PC-3 (cell line): Measurements from ENCODE around the gene GPC6. TPM values are rescaled to one million over a fixed set of nuclear protein-coding genes. Genes with fewer than 3 reads are reported as not detected.

Experiments
- ATAC-seq: fragments of 200-7000 bp; cut with Tn5 transposase; 2 replicates; pipeline ENCODE4 v1.9.1; 2020; ENCODE audit warnings: mild to moderate bottlenecking, moderate library complexity
- BruUV-seq: library from RNA; stranded (reverse); fragments of 400-500 nt; replicated peaks from 2 replicates; lab custom pipeline; 2021; lab: Mats Ljungman, UMichigan
- CTCF ChIA-PET: fragments of 300-600 bp; sonication (Branson Sonifier 250); formaldehyde crosslinking; loops from one replicate; lab custom pipeline; 2022; ENCODE audit warnings: antibody characterized with exemption; lab: Charles Lee
- POLR2A ChIA-PET: fragments of 300-600 bp; sonication (Branson Sonifier 250); formaldehyde crosslinking; loops from one replicate; lab custom pipeline; 2022; ENCODE audit warnings: antibody characterized with exemption; ENCODE audit not compliant: unreplicated experiment; lab: Charles Lee
- DNase-seq: peaks from one replicate; pipeline ENCODE4 v3.0.0-alpha.2; 2015
- H2AFZ ChIP-seq: fragments of 300-600 bp; sonication (generic); 2 replicates; pipeline ENCODE4 v1.6.0; 2016; ENCODE audit warnings: antibody characterized with exemption, low read length
- H3F3A ChIP-seq: fragments of 300-600 bp; sonication (generic); one replicate; pipeline ENCODE4 v1.6.0; 2017; ENCODE audit warnings: antibody characterized with exemption, low read length, control low read depth, mild to moderate bottlenecking; ENCODE audit not compliant: unreplicated experiment
- H3K27ac ChIP-seq: fragments of 300-600 bp; sonication (generic); 2 replicates; pipeline ENCODE4 v1.5.1; 2016; ENCODE audit warnings: mild to moderate bottlenecking, low read length
- H3K27me3 ChIP-seq: fragments of 300-600 bp; sonication (generic); 2 replicates; pipeline ENCODE4 v1.6.1; 2016; ENCODE audit warnings: low read length, mixed read lengths
- H3K36me3 ChIP-seq: fragments of 300-600 bp; sonication (generic); 2 replicates; pipeline ENCODE4 v1.6.1; 2016; ENCODE audit warnings: low read depth, mixed run types, low read length, mixed read lengths
- H3K4me1 ChIP-seq: fragments of 300-600 bp; sonication (generic); 2 replicates; pipeline ENCODE4 v1.5.1; 2016; ENCODE audit warnings: low read length; ENCODE audit not compliant: insufficient read depth
- H3K4me2 ChIP-seq: fragments of 300-600 bp; sonication (generic); 2 replicates; pipeline ENCODE4 v1.6.0; 2016; ENCODE audit warnings: low read length
- H3K4me3 ChIP-seq: fragments of 300-600 bp; sonication (generic); 2 replicates; pipeline ENCODE4 v1.5.1; 2016; ENCODE audit warnings: mild to moderate bottlenecking, low read length, mixed read lengths
- H3K79me2 ChIP-seq: fragments of 300-600 bp; sonication (generic); 2 replicates; pipeline ENCODE4 v1.6.1; 2017; ENCODE audit warnings: low read length, mixed read lengths
- H3K9ac ChIP-seq: fragments of 300-600 bp; sonication (generic); 2 replicates; pipeline ENCODE4 v1.6.0; 2016; ENCODE audit warnings: mild to moderate bottlenecking, low read length
- H3K9me2 ChIP-seq: fragments of 300-600 bp; sonication (generic); replicated peaks from 2 replicates; pipeline ENCODE4 v1.6.1; 2016; ENCODE audit warnings: mixed run types, low read length, mixed read lengths
- H3K9me3 ChIP-seq: fragments of 300-600 bp; sonication (generic); 2 replicates; pipeline ENCODE4 v1.6.1; 2016; ENCODE audit warnings: low read length, mixed read lengths
- H4K20me1 ChIP-seq: fragments of 300-600 bp; sonication (generic); 2 replicates; pipeline ENCODE4 v1.6.1; 2016; ENCODE audit warnings: low read length, mixed read lengths
- EZH2 ChIP-seq: fragments of 300-600 bp; sonication (generic); IDR thresholded peaks from one replicate; pipeline ENCODE4 v1.6.1; 2017; ENCODE audit warnings: antibody characterized with exemption, mild to moderate bottlenecking, low read length; ENCODE audit not compliant: unreplicated experiment
- EZH2phosphoT487 ChIP-seq: fragments of 300-600 bp; sonication (generic); IDR thresholded peaks from 2 replicates; pipeline ENCODE4 v1.6.1; 2018; ENCODE audit warnings: mild to moderate bottlenecking, antibody characterized with exemption, low read length, borderline replicate concordance
- intact Hi-C: fragments of 100-400 bp; cut with micrococcal nuclease; formaldehyde crosslinking; loops from 2 replicates; pipeline ENCODE4 v1.9.0; 2023
- total RNA-seq: library from RNA; depleted of rRNA; stranded (reverse); fragments of >200 nt; gene quantifications from 2 replicates; pipeline ENCODE4 v1.2.3, GENCODE V29; 2014
- TF ChIP-seq, protein P1 (sequence below): fragments of 300-600 bp; sonication (generic); conservative IDR thresholded peaks from 2 replicates; pipeline ENCODE4 v1.5.1; 2017; ENCODE audit warnings: antibody characterized with exemption, low read depth, mild to moderate bottlenecking, low read length

The GPC6 gene
- total RNA-seq, 1 experiment from 2014 or later: 3.5 TPM

DNA sequence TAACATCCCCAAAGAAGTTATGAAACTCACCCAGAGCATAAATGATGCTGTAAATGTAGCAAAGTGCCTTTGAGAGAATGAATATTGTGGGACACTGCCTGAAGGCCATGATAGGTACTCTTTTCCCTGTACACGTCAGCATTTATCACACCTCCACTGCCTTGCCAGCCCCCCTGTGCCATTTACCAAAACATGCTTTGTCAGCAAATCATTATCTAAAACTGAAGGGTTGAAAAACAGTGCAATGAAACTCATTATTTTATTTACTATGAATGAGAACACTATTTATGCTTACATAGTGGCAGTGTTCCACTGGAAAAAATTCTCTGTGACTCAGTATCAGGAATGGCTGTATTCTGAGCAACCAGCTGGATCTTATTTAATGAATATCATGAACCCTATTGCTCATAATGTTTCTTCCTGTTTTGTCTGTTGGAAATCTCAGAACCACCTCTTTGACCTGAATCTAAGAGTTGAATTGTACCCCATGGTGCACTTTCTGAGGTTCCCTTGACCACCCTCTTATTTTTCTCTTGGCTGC is 688.7 kb downstream of the GPC6 start:
- no peak for DNase-seq
- no peak overlapping the region for H3K4me2 ChIP-seq

DNA sequence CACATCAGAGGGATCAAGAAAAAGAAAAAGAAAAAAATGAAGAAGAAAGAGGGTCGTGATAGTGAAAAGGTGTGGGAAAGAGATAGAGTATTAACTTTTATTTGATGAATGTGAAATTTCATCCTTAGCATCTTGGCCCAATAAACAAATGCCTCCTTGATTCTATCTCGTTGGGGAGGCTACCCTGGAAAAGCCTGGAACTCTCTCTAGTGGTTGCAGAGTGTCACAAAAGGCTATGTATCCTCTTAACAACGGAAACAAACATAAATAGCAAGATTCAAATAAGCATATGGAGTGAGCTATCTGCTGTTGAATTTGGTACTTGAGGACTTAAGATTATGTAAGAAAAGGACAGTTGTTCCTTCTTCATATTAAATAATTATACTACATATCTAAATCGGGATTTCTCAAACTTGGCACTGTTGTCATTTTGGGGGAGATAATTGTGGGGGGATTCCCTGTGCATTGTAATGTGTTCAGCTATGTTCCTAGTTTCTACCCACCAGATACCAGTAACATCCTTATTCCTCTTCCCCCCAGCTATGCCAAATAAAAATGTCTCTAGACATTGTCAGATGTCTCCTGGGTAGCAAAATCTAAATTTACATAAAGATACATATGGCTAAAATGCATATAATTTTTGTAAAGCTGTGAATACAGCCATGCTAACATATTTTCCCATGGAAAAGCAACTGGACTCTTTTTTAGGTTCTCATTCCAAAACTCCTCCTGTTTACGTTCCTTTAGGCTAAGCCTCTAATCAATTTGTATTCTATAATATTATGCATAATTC is 695.7 kb downstream of the GPC6 start:
- Histone ChIP-seq H3K36me3 (no peaks in the 10 kb centered on the region), H3K4me2 (no peak overlapping the region), H3K9me2 (no peaks in the 10 kb centered on the region), H3K27me3 (no peaks in the 10 kb centered on the region), H3K27ac (no peak overlapping the region), H2AFZ (no peak overlapping the region), H3K9me3 (no peaks in the 10 kb centered on the region), H3K4me3 (no peak overlapping the region), H3K4me1 (no peaks in the 10 kb centered on the region), H4K20me1 (no peaks in the 10 kb centered on the region), H3F3A (no peaks in the 10 kb centered on the region), H3K79me2 (no peaks in the 10 kb centered on the region), H3K9ac (no peak overlapping the region)
- BruUV-seq: no TSS peak
- CTCF ChIA-PET: no interaction called here
- ATAC-seq: no peak
- peak; percentile 10 for DNase-seq
- TF ChIP-seq, protein P1, sequence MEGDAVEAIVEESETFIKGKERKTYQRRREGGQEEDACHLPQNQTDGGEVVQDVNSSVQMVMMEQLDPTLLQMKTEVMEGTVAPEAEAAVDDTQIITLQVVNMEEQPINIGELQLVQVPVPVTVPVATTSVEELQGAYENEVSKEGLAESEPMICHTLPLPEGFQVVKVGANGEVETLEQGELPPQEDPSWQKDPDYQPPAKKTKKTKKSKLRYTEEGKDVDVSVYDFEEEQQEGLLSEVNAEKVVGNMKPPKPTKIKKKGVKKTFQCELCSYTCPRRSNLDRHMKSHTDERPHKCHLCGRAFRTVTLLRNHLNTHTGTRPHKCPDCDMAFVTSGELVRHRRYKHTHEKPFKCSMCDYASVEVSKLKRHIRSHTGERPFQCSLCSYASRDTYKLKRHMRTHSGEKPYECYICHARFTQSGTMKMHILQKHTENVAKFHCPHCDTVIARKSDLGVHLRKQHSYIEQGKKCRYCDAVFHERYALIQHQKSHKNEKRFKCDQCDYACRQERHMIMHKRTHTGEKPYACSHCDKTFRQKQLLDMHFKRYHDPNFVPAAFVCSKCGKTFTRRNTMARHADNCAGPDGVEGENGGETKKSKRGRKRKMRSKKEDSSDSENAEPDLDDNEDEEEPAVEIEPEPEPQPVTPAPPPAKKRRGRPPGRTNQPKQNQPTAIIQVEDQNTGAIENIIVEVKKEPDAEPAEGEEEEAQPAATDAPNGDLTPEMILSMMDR: peak; percentile 34; the same call in 1 of the 2 replicates
- no peak for TF ChIP-seq EZH2
- POLR2A ChIA-PET: no interaction called here
- intact Hi-C loops: no loop called here

More for the DNA sequence above, 688.7 kb downstream of the GPC6 start:
- no peaks in the 10 kb centered on the region for H3K79me2 ChIP-seq
- ChIA-PET CTCF (no interaction called here), POLR2A (no interaction called here)
- TF ChIP-seq, protein P1: no peak
- TF ChIP-seq EZH2 (no peak), EZH2phosphoT487 (no peak)
- BruUV-seq: no TSS peak
- intact Hi-C loops: no loop called here
- no peaks in the 10 kb centered on the region for H3K27me3 ChIP-seq
- H3K9me3 ChIP-seq: no peaks in the 10 kb centered on the region
- H3K27ac ChIP-seq: no peak overlapping the region
- ATAC-seq: no peak
- no peak overlapping the region for H2AFZ ChIP-seq
- no peaks in the 10 kb centered on the region for H3F3A ChIP-seq
- H3K4me3 ChIP-seq: no peak overlapping the region
- no peak overlapping the region for H3K9ac ChIP-seq
- no peaks in the 10 kb centered on the region for H3K9me2 ChIP-seq
- H3K36me3 ChIP-seq: no peaks in the 10 kb centered on the region
- no peaks in the 10 kb centered on the region for H4K20me1 ChIP-seq
- H3K4me1 ChIP-seq: no peaks in the 10 kb centered on the region

DNA sequence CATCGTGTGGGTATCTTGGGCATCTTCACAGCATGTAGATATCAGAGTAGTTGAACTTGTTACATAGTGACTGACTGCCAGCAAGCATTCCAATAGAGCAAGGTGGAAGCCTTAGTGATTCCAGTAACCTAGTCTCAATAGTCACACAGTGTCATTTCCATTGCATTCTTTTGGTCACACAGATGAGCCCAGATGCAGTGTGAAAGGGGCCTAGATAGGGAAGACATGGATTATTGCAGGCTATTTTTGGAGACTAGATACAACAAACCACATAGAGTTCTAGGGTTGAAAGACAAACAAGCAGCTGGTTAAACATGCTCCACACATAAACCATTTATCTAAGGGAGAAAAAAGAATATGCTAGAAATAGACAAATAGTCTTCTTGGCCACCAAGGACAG is 699.4 kb downstream of the GPC6 start:
- Histone ChIP-seq H3F3A (no peaks in the 10 kb centered on the region), H3K9me2 (no peaks in the 10 kb centered on the region), H3K36me3 (no peaks in the 10 kb centered on the region), H3K4me3 (no peak overlapping the region), H3K4me2 (no peak overlapping the region), H3K27ac (no peak overlapping the region), H3K4me1 (no peaks in the 10 kb centered on the region), H3K27me3 (no peaks in the 10 kb centered on the region), H4K20me1 (no peaks in the 10 kb centered on the region), H3K9ac (no peak overlapping the region), H3K79me2 (no peaks in the 10 kb centered on the region), H2AFZ (no peak overlapping the region), H3K9me3 (no peaks in the 10 kb centered on the region)
- POLR2A ChIA-PET: no interaction called here
- CTCF ChIA-PET: no interaction called here
- no TSS peak for BruUV-seq
- no peak for ATAC-seq
- no peak for TF ChIP-seq EZH2phosphoT487
- no peak for TF ChIP-seq EZH2
- TF ChIP-seq, protein P1: no peak
- intact Hi-C loops: no loop called here
- DNase-seq: no peak
